ENCODE data around the gene SNX8. TPM values are rescaled to one million over a fixed set of nuclear protein-coding genes. Genes with fewer than 3 reads are reported as not detected.

The SNX8 gene
- total RNA-seq, 2 donors from 2014 or later, result 53.0 to 53.2 TPM

- Histone ChIP-seq H3K27me3 (ENCODE audit: control insufficient read depth, insufficient read depth, low read length, poor library complexity, severe bottlenecking) (no peaks in the 10 kb centered on the region), H3K27ac (ENCODE audit: low read depth, low read length) (no peak overlapping the region), H3K9me3 (ENCODE audit: control insufficient read depth, low read length) (no peaks in the 10 kb centered on the region), H3K36me3 (ENCODE audit: control insufficient read depth, insufficient read depth, low read length) (peaks cover 59% of the 10 kb centered on the region), H3K9ac (ENCODE audit: extremely low read depth, low read length, poor library complexity, severe bottlenecking) (no peak overlapping the region), H3K4me3 (ENCODE audit: low read length) (no peak overlapping the region), H3K4me1 (ENCODE audit: control insufficient read depth, insufficient read depth, low read length) (no peaks in the 10 kb centered on the region)
- DNase-seq, result no peak
- Mint-ChIP-seq H3K9me3 (no peaks in the 10 kb centered on the region), H3K27me3 (ENCODE audit: insufficient read depth) (no peaks in the 10 kb centered on the region), H3K36me3 (ENCODE audit: low read depth) (peaks cover 75% of the 10 kb centered on the region), H3K4me3 (no peak overlapping the region), H3K4me1 (no peaks in the 10 kb centered on the region), H3K27ac (no peak overlapping the region)
- TF ChIP-seq CTCF (conservative IDR thresholded peaks at IDR 0.05), result no peak
- WGBS, 2 experiments (ENCODE audit: insufficient coverage in 1 of 2, insufficient read length in 1 of 2), result 90 to 93% methylated on average over 15 to 30 of the region's 30 CpGs
Observed at GRCh38 chr7:2210551-2211258, 103.5 kb downstream of the SNX8 start.

DNA sequence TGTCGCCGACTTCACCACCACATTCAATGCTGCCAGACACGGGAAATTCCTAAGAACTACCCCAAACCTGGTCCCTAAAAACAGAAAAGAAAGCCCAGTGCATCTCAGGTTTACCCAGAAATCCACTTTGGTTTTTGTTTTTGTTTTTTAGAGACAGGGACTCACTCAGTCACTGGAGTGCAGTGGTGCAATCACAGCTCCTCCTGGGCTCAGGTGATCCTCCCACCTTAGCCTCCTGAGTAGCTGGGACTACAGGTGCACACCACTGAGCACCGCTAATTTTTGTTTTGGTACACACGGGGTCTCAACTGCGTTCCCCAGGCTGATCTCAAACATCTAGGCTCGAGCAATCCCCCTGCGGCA lies 104.3 kb downstream of the SNX8 start:
- H3K27ac Mint-ChIP-seq, result peak overlapping the region; percentile 64
- H3K4me1 ChIP-seq (ENCODE audit: control insufficient read depth, insufficient read depth, low read length), result no peaks in the 10 kb centered on the region
- H3K36me3 ChIP-seq (ENCODE audit: control insufficient read depth, insufficient read depth, low read length), result peaks cover 53% of the 10 kb centered on the region
- H3K36me3 Mint-ChIP-seq (ENCODE audit: low read depth), result peaks cover 76% of the 10 kb centered on the region
- H3K9ac ChIP-seq (ENCODE audit: extremely low read depth, low read length, poor library complexity, severe bottlenecking), result no peak overlapping the region
- H3K27me3 ChIP-seq (ENCODE audit: control insufficient read depth, insufficient read depth, low read length, poor library complexity, severe bottlenecking), result no peaks in the 10 kb centered on the region
- H3K27me3 Mint-ChIP-seq (ENCODE audit: insufficient read depth), result no peaks in the 10 kb centered on the region
- no peak overlapping the region for H3K4me3 ChIP-seq (ENCODE audit: low read length)
- H3K27ac ChIP-seq (ENCODE audit: low read depth, low read length), result no peak overlapping the region
- no peaks in the 10 kb centered on the region for H3K4me1 Mint-ChIP-seq
- H3K4me3 Mint-ChIP-seq, result no peak overlapping the region
- no peak for DNase-seq
- 92 to 98% methylated on average over 7 to 8 of the region's 8 CpGs for WGBS, 2 experiments (ENCODE audit: insufficient coverage in 1 of 2, insufficient read length in 1 of 2)
- no peaks in the 10 kb centered on the region for H3K9me3 Mint-ChIP-seq
- no peaks in the 10 kb centered on the region for H3K9me3 ChIP-seq (ENCODE audit: control insufficient read depth, low read length)
- no peak for TF ChIP-seq CTCF (conservative IDR thresholded peaks at IDR 0.05)

DNA sequence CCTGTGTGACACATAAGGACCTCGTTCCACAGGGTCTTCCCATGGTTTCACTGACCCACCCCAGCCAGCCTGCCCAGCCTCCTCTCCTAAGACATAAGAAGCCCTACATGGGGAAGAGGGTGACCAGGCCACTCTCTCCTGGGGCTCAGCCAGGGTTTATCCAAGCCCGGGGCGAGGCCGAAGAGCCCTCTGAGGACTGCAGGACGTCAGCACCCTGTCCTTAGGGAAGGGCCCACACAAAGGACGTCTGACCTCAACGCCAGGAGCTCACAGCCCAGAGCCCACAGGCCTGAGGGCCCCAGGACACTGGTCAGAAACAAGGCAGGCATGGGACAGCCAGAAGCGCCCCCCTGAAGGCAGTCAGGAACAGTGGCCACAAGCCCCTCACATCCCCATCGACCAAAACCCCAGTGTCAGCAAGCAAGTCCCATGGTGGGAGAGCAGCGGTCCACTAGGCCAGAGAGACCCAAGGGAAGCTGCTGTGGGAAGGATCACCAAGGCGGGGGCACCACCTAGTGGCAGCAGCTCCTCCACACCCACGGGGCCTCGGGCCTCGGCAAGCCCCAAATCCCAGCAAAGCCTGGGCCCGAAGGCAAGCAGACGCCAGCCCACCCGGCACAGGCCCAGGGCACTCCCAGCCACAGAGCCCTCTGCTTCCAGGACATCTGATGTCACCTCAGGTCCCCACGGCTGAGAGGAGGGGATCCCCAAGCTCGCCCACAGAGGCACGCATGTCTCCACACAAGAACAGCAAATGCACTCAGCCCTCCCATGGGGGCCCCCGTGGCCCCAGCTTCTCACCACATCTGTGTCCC lies 104.9 kb downstream of the SNX8 start:
- TF ChIP-seq CTCF (conservative IDR thresholded peaks at IDR 0.05), result peak; percentile 92
- H3K4me3 Mint-ChIP-seq, result no peak overlapping the region
- Histone ChIP-seq H3K36me3 (ENCODE audit: control insufficient read depth, insufficient read depth, low read length) (peaks cover 53% of the 10 kb centered on the region), H3K9ac (ENCODE audit: extremely low read depth, low read length, poor library complexity, severe bottlenecking) (no peak overlapping the region), H3K9me3 (ENCODE audit: control insufficient read depth, low read length) (no peaks in the 10 kb centered on the region), H3K27ac (ENCODE audit: low read depth, low read length) (no peak overlapping the region), H3K4me1 (ENCODE audit: control insufficient read depth, insufficient read depth, low read length) (no peaks in the 10 kb centered on the region), H3K27me3 (ENCODE audit: control insufficient read depth, insufficient read depth, low read length, poor library complexity, severe bottlenecking) (no peaks in the 10 kb centered on the region), H3K4me3 (ENCODE audit: low read length) (no peak overlapping the region)
- no peaks in the 10 kb centered on the region for H3K9me3 Mint-ChIP-seq
- WGBS, 2 experiments (ENCODE audit: insufficient coverage in 1 of 2, insufficient read length in 1 of 2), result 70 to 80% methylated on average over 13 to 21 of the region's 21 CpGs
- H3K27me3 Mint-ChIP-seq (ENCODE audit: insufficient read depth), result no peaks in the 10 kb centered on the region
- H3K27ac Mint-ChIP-seq, result peak overlapping the region; percentile 64
- peak; percentile 95 for DNase-seq
- no peaks in the 10 kb centered on the region for H3K4me1 Mint-ChIP-seq
- peaks cover 75% of the 10 kb centered on the region for H3K36me3 Mint-ChIP-seq (ENCODE audit: low read depth)

Data from endodermal cell (in vitro differentiated cells).